IPS-18c (cell line): ENCODE measurements around the gene CDA.
A peak's percentile ranks its signal among the peaks of the same experiment; 100 is the strongest.
"Not testable (repeated sequence)": the region's sequence is repeated elsewhere in the genome, so short reads cannot be mapped to it uniquely, and the experiment has no call there.

Experiments
- H3K4me3 ChIP-seq: 2 replicates; pipeline ENCODE4 v1.7.0; 2013; ENCODE audit warnings: low read depth, mild to moderate bottlenecking, low read length, moderate library complexity; ENCODE audit not compliant: insufficient read depth
- H3K9me3 ChIP-seq: one replicate; pipeline ENCODE4 v1.6.1; 2013; ENCODE audit warnings: mild to moderate bottlenecking, low read length, moderate library complexity; ENCODE audit not compliant: control insufficient read depth, insufficient read depth

CDA gene

DNA sequence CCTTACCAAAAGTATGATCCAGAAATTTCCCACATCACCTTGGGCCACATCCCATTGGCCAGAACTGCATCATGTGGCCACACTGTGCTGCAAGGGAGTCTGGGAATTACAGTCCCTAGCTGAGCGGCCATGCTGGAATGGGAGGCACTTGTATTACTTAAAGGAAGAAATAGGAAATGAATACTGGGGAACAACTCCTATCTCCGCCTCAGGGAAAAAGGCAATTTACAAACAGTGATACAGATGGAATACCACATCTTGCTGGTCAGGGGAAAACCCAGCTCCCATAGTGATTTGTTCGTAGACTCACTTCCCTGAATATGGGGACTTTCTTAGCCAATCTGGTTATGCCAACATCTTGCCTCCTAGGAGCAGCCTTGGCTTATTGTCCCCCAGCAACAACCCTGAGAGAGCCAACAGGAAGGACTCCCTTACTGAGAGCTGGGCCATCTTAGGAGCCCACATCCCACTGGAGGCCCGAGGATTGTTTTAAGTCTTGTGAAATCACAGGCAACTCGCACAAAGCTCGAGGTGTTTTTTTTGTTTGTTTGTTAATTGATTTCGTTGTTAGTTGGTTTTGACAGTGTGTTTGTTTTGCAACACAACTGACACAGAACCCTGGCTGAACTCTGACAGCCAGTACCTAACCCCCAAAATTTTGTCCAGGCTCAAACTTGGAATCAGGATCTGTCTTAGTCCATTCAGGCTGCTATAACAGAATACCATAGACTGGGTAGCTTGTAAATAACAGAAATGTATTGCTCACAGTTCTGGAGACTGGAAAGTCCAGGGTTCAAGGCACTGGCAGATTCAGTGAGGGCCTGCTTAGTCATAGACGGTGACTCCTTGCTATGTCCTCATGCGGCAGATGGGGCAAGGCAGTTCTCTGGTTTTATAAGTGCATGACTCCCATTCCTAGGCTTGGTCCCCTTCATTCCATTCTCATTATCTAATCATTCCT, 14.9 kb downstream of the CDA start:
- no peak overlapping the region for H3K4me3 ChIP-seq
- H3K9me3 ChIP-seq: peaks cover 6% of the 10 kb centered on the region

DNA sequence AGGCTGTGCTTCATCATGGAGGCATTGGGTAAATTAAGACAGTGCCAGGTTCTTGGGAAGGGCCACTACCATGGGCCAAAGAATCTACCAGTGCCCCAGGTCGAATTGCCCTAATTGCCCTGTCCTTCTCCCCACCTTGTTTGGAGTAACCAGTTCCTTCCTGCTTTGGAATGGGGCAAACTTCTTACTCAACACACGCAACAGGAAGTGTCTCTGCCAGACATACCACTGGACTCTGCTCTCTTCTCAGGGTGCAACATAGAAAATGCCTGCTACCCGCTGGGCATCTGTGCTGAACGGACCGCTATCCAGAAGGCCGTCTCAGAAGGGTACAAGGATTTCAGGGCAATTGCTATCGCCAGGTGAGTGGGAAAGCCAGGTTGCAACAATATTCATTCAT, 15.8 kb downstream of the CDA start:
- H3K4me3 ChIP-seq: no peak overlapping the region

GRCh38 chr1:20606801-20607570, 18.1 kb downstream of the CDA start:
- H3K4me3 ChIP-seq, H3K9me3 ChIP-seq: not testable (repeated sequence)

More for the DNA sequence above, 15.8 kb downstream of the CDA start:
- peaks cover 6% of the 10 kb centered on the region for H3K9me3 ChIP-seq

DNA sequence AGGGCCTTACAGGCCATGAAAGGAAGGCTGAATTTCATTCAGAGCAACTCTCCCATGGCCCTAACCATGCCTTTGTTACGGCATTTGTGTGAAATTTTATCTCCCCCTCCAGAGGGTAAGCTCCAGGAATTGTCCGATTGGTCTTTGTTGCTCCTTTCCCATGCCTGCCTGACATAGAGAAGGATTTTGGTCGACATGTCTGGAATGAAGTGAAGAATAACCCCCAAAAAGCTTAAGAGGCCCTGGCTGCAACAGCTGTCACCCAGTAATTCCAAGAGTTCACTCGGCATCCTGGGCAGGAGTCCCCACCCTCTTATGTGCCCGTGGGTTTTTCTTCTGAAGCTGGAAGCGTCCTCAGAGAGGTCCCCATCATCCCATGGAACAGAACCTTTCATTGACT, 20.6 kb downstream of the CDA start:
- no peak overlapping the region for H3K4me3 ChIP-seq

GRCh38 chr1:20610970-20611369, 22.1 kb downstream of the CDA start:
- H3K4me3 ChIP-seq: no peak overlapping the region
- H3K9me3 ChIP-seq: no peaks in the 10 kb centered on the region

More for the DNA sequence above, 20.6 kb downstream of the CDA start:
- peaks cover 1% of the 10 kb centered on the region for H3K9me3 ChIP-seq

GRCh38 chr1:20611652-20612051, 22.8 kb downstream of the CDA start:
- Histone ChIP-seq H3K4me3 (no peak overlapping the region), H3K9me3 (no peaks in the 10 kb centered on the region)

DNA sequence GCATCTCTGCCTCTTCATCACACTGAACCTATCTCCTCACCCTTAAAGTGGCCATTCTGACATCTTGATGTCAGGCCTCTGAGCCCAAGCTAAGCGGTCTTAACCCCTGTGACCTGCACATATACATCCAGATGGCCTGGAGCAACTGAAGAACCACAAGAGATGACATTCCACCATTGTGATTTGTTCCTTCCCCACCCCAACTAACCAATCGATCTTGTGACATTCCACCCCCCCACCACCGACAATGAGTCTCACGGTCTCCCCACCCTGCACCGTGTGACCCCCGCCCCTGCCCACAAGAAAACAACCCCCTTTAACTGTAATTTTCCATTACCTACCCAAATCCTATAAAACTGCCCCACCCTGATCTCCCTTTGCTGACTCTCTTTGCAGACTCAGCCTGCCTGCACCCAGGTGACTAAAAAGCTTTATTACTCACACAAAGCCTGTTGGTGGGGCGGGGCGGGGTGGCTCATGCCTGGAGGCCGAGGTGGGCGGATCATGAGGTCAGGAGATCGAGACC, 23.4 kb downstream of the CDA start:
- H3K4me3 ChIP-seq: no peak overlapping the region

GRCh38 chr1:20614131-20614579, 25.3 kb downstream of the CDA start:
- no peak overlapping the region for H3K4me3 ChIP-seq

More for the DNA sequence above, 23.4 kb downstream of the CDA start:
- no peaks in the 10 kb centered on the region for H3K9me3 ChIP-seq

DNA sequence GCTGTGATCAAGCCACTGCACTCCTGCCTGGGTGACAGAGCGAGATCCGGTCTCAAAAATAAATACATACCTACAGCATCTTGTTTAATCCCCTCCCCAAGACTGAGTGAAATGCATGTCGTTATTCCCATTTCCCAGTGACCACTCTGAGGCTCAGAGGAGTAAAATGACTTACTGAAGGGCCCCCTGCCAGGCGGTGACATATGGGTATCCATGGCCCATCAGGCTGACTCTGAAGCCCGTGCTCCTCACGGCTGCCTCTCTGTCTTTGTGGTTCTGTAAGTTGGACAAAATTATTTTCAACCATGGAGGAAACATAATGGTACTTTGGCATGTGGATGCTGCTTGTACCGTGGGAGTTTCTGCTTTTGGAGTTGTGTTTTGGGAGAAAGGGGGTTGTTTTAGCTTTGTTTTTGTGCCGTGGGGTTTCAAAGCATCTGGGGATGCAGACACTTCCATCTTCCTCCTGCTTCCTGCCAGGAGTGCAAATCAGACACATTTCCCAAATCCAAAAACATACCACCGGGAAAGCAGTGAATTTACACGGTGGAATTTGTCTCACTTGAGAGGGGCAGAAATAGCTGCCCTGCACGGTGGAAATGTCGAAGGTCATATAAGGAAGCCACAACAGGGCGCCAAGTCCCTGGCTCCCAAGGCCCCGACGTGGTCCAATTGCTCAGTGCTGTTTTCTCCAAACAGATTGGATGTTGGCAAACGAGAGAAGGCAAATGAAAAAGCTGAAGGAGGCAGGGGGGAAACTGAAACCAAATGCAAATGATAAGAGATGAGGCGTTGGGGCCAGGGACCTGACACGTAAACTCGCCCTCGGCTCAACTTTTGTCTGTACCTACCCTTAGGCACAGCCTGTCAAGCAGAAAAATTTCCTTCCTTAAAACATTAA, 27.3 kb downstream of the CDA start:
- H3K9me3 ChIP-seq: no peaks in the 10 kb centered on the region
- H3K4me3 ChIP-seq: no peak overlapping the region

More at GRCh38 chr1:20614131-20614579, 25.3 kb downstream of the CDA start:
- H3K9me3 ChIP-seq: no peaks in the 10 kb centered on the region

DNA sequence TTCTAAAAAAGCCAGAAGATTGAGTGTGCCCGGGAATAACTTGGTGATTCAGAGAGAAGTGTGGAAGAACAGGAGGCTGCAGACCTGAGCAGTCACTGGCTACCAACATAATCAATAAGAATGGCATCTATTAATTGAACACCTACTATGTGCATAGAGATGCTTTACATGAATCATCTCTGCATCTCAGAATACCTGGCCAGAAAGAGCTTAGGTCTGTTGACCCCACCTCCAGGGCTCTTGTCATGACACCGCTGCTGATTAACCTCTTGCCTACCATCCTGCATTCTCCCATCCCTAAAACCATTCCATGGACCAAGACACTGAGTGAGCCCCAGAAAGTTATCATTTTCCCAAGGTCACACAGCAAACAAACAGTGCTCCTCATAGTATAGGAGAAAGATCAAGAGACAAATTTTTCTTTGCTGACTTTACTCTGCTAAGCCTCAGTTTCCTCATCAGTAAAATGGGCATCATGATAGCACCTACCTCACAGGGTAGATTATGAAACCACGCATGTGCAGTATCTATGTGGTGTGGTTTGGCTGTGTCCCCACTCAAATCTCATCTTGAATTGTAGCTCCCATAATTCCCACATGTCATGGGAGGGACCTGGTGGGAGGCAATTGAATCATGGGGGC, 28.1 kb downstream of the CDA start:
- Histone ChIP-seq H3K4me3 (no peak overlapping the region), H3K9me3 (no peaks in the 10 kb centered on the region)

DNA sequence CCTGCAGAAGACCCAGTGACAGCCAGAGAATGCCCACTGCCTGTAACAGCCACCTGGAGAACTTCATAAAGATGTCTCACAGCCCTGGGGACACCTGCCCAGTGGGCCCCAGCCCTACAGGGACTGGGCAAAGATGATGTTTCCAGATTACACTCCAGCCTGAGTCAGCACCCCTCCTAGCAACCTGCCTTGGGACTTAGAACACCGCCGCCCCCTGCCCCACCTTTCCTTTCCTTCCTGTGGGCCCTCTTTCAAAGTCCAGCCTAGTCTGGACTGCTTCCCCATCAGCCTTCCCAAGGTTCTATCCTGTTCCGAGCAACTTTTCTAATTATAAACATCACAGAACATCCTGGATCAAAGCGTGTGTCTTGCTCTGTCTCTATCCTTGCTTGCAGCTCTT, 29.7 kb downstream of the CDA start:
- no peak overlapping the region for H3K4me3 ChIP-seq
- no peaks in the 10 kb centered on the region for H3K9me3 ChIP-seq

DNA sequence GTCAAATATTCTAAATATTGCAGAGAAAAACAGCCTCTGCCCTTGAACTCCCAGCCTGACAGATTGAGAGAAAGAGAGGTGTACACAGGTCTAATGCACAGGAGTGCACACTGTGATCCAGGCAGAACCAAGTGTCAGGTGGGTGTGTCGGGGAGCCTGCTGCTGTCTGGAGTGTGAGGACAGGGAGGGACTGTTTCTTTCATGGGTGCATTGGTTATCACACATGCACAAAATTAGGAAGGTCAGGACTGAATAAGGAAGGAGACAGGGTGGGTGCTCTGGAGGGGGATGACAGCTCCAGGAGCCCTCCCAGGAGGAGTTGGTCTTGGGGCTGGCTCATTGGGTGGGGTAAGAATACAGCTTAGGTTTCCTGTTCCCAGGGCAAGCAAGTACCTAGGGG, 31.1 kb downstream of the CDA start:
- no peak overlapping the region for H3K4me3 ChIP-seq
- H3K9me3 ChIP-seq: no peaks in the 10 kb centered on the region

GRCh38 chr1:20621012-20621411, 32.1 kb downstream of the CDA start:
- no peak overlapping the region for H3K4me3 ChIP-seq
- H3K9me3 ChIP-seq: no peaks in the 10 kb centered on the region

- Histone ChIP-seq H3K4me3 (no peak overlapping the region), H3K9me3 (no peaks in the 10 kb centered on the region)
Measured at GRCh38 chr1:20624709-20625108, 35.8 kb downstream of the CDA start.

- Histone ChIP-seq H3K9me3 (no peaks in the 10 kb centered on the region), H3K4me3 (peak overlapping the region; percentile 36; the same call in 1 of the 2 replicates)
Measured at GRCh38 chr1:20625176-20626097, 36.5 kb downstream of the CDA start.

DNA sequence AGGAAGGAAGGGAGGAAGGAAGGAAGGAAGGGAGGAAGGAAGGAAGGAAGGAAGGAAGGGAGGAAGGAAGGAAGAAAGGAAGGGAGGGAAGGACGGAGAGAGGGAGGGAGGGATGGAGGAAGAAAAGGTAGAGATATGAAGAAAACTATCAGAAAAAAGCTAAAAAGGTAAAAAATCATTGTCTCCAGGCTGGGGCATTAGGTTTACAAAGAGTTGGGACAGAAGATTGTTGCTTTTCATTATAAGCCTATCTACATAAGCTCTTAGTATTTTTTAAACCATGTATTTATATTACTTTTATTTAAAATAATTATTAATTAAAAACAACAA, 37.2 kb downstream of the CDA start:
- no peak overlapping the region; the same call in 1 of the 2 replicates for H3K4me3 ChIP-seq
- H3K9me3 ChIP-seq: no peaks in the 10 kb centered on the region
